CMK (cell line): Measurements from ENCODE around the gene BPTF.
"Not testable (repeated sequence)": the region's sequence is repeated elsewhere in the genome, so short reads cannot be mapped to it uniquely, and the experiment has no call there.

Source experiments
- DNase-seq: peaks from one replicate; pipeline ENCODE4 v3.0.0-alpha.2; 2010; ENCODE audit warnings: low read depth

The BPTF gene

GRCh38 chr17:67970783-67971182 lies 145.5 kb downstream of the BPTF start:
- no peak for DNase-seq

GRCh38 chr17:67974185-67974584 lies 148.9 kb downstream of the BPTF start:
- no peak for DNase-seq

GRCh38 chr17:67974598-67975066 lies 149.3 kb downstream of the BPTF start:
- DNase-seq = no peak

- not testable (repeated sequence) for DNase-seq
Measured at GRCh38 chr17:67976306-67976705, 151.0 kb downstream of the BPTF start.

- DNase-seq = no peak
Measured at GRCh38 chr17:67980456-67980855, 155.2 kb downstream of the BPTF start.

- DNase-seq = not testable (repeated sequence)
Measured at GRCh38 chr17:67980883-67981282, 155.6 kb downstream of the BPTF start.

- DNase-seq = no peak
Measured at GRCh38 chr17:67982034-67982640, 156.8 kb downstream of the BPTF start.

GRCh38 chr17:67982686-67983382 lies 157.5 kb downstream of the BPTF start:
- DNase-seq = no peak

GRCh38 chr17:67983383-67983688 lies 158.0 kb downstream of the BPTF start:
- DNase-seq = no peak

GRCh38 chr17:67990909-67991308 lies 165.6 kb downstream of the BPTF start:
- DNase-seq = no peak

- DNase-seq = peak; percentile 41
Measured at GRCh38 chr17:67992548-67993152, 167.3 kb downstream of the BPTF start.

- peak; percentile 58 for DNase-seq
Measured at GRCh38 chr17:67993153-67993997, 168.1 kb downstream of the BPTF start.

- DNase-seq = no peak
Measured at GRCh38 chr17:67993998-67994361, 168.7 kb downstream of the BPTF start.

GRCh38 chr17:67994817-67995569 lies 169.7 kb downstream of the BPTF start:
- DNase-seq = no peak

- DNase-seq = no peak
Measured at GRCh38 chr17:67995570-67996263, 170.4 kb downstream of the BPTF start.

GRCh38 chr17:67996301-67997171 lies 171.2 kb downstream of the BPTF start, which contains the start of gene C17orf58:
Gene C17orf58 (minus strand): TSS chr17:67996469. CDS start chr17:67996198, 271 bp downstream.
- DNase-seq = not testable (repeated sequence)

- DNase-seq = no peak
Measured at GRCh38 chr17:67998466-67998865, 173.2 kb downstream of the BPTF start.

- no peak for DNase-seq
Measured at GRCh38 chr17:67999291-67999911, 174.1 kb downstream of the BPTF start.

- no peak for DNase-seq
Measured at GRCh38 chr17:68004201-68004600, 178.9 kb downstream of the BPTF start.

- DNase-seq = no peak
Measured at GRCh38 chr17:68006797-68007196, 181.5 kb downstream of the BPTF start.
